ENCODE data around the gene FA2H. TPM values are rescaled to one million over a fixed set of nuclear protein-coding genes. Genes with fewer than 3 reads are reported as not detected.
"Not testable (repeated sequence)": the region's sequence is repeated elsewhere in the genome, so short reads cannot be mapped to it uniquely, and the experiment has no call there.

The FA2H gene
- total RNA-seq, 6 experiments from 2014 or later, result 0.19 to 1.2 (median 0.22) TPM; not detected in 3

DNA sequence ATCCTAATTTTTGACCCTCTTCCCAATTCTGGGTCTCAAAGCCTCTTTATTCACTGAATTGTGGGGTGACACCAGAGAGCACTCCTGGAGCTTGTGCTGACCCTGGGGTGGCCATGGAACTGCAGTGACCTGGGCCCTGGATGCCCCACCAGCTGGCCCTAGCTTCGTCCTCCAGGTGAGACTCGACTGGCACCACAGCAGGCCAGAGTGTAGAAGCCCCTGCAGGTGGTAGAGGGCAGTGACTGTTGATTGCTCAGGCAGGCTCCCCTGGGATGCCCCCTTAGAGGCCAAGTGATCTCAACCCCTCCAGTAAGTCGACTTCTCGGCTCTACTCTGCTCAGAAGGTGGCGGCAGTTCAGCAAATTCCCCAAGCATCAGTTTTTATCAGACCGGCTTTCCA lies 6.4 kb downstream of the FA2H start:
- Histone ChIP-seq H3K27ac (no peak overlapping the region), H3K36me3 (no peaks in the 10 kb centered on the region), H3K27me3 (no peaks in the 10 kb centered on the region), H3K9me3 (no peaks in the 10 kb centered on the region), H3K4me3 (no peak overlapping the region), H3K4me1 (no peaks in the 10 kb centered on the region)
- ATAC-seq, result no peak
- no peak for TF ChIP-seq POLR2A (IDR thresholded peaks at IDR 0.05)
- TF ChIP-seq, protein P1, sequence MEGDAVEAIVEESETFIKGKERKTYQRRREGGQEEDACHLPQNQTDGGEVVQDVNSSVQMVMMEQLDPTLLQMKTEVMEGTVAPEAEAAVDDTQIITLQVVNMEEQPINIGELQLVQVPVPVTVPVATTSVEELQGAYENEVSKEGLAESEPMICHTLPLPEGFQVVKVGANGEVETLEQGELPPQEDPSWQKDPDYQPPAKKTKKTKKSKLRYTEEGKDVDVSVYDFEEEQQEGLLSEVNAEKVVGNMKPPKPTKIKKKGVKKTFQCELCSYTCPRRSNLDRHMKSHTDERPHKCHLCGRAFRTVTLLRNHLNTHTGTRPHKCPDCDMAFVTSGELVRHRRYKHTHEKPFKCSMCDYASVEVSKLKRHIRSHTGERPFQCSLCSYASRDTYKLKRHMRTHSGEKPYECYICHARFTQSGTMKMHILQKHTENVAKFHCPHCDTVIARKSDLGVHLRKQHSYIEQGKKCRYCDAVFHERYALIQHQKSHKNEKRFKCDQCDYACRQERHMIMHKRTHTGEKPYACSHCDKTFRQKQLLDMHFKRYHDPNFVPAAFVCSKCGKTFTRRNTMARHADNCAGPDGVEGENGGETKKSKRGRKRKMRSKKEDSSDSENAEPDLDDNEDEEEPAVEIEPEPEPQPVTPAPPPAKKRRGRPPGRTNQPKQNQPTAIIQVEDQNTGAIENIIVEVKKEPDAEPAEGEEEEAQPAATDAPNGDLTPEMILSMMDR (IDR thresholded peaks at IDR 0.05), result no peak
- intact Hi-C loops (cut with DNase I), result no loop called here
- WGBS (ENCODE audit: insufficient coverage, low coverage, low lambda C conversion rate, missing lambda C conversion rate), result no CpG with 5 or more reads among the region's 6 CpGs
- DNase-seq, result no peak

DNA sequence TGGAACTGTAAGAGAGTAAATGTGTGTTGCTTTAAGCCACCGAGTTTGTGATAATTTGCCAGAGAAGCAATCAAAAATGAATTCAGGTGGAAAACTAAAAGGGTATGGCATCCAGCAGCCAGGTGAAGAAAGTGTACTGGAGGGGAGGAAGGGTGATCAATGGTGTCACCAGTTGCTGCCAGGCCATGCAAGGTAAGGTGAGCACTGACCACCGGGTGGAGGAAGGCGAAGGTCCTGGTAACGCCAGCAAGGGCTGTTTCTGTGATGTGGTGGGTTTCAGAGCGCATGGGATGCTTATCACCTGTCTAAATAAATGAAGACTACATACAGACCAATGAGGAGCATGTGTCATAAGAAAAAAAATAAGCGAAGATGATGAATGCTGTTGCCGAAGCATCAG lies 6.9 kb downstream of the FA2H start:
- TF ChIP-seq POLR2A (IDR thresholded peaks at IDR 0.05), result no peak
- TF ChIP-seq, protein P1 (IDR thresholded peaks at IDR 0.05), result no peak
- H3K27me3 ChIP-seq, result no peaks in the 10 kb centered on the region

DNA sequence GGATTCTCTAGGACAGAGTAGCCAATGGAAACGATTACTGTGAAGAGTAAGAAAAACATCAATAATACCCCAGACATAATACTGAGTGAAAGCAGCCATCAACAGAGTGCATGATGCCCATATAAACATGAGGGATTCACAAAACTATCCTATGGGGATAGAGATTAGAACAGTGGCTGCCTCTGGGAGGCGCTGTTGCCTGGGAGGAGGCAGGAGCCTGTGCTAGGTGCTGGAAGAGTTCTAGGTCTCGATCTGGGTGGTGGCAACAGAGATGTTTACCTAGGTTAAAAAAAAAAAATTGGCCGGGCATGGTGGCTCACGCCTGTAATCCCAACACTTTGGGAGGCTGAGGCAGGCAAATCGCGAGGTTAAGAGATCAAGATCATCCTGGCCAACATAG lies 7.9 kb downstream of the FA2H start:
- no peaks in the 10 kb centered on the region for H3K9me3 ChIP-seq
- TF ChIP-seq, protein P1 (IDR thresholded peaks at IDR 0.05), result no peak
- DNase-seq, result no peak
- H3K36me3 ChIP-seq, result no peaks in the 10 kb centered on the region
- no peak for ATAC-seq
- WGBS (ENCODE audit: insufficient coverage, low coverage, low lambda C conversion rate, missing lambda C conversion rate), result 74% methylated on average over 4 of the region's 7 CpGs
- intact Hi-C loops (cut with DNase I), result no loop called here
- no peak overlapping the region for H3K27ac ChIP-seq
- no peaks in the 10 kb centered on the region for H3K27me3 ChIP-seq
- H3K4me3 ChIP-seq, result no peak overlapping the region
- no peaks in the 10 kb centered on the region for H3K4me1 ChIP-seq

More for the DNA sequence above, 6.9 kb downstream of the FA2H start:
- ATAC-seq, result no peak
- DNase-seq, result no peak
- no peak overlapping the region for H3K27ac ChIP-seq
- H3K4me1 ChIP-seq, result no peaks in the 10 kb centered on the region
- WGBS (ENCODE audit: insufficient coverage, low coverage, low lambda C conversion rate, missing lambda C conversion rate), result 78% methylated on average over 7 of the region's 7 CpGs
- intact Hi-C loops (cut with DNase I), result no loop called here
- no peak overlapping the region for H3K4me3 ChIP-seq
- H3K36me3 ChIP-seq, result no peaks in the 10 kb centered on the region
- H3K9me3 ChIP-seq, result no peaks in the 10 kb centered on the region

- H3K9me3 ChIP-seq; DNase-seq; intact Hi-C loops (cut with DNase I); H3K27ac ChIP-seq; ATAC-seq; H3K4me3 ChIP-seq; H3K36me3 ChIP-seq; H3K27me3 ChIP-seq; H3K4me1 ChIP-seq: not testable (repeated sequence)
- WGBS (ENCODE audit: insufficient coverage, low coverage, low lambda C conversion rate, missing lambda C conversion rate), result 30% methylated on average over 3 of the region's 3 CpGs
Observed at GRCh38 chr16:74764184-74764583, 10.4 kb downstream of the FA2H start.

DNA sequence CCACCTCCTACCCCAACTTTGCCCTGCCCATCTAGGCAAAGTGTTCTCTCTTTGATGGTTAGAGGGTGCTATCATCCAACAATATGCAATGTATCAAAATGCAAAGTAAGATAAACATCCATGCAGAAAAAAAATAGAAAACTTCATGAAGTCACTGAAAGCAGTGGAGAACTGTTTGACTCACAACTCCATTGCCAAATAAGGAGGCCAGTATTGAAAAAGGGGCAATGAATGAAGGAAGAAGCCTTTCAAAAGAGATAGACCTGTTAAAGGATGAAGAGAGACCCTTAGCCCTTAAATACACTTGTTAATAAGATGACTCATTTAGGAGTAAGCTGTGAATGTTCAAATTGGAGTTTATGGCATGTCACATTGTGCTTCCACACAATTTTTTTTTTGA lies 13.0 kb downstream of the FA2H start:
- ATAC-seq (no peak), DNase-seq (no peak)
- no peaks in the 10 kb centered on the region for H3K9me3 ChIP-seq
- H3K27me3 ChIP-seq, result no peaks in the 10 kb centered on the region
- H3K4me3 ChIP-seq, result no peak overlapping the region
- intact Hi-C loops (cut with DNase I), result no loop called here
- H3K27ac ChIP-seq, result no peak overlapping the region
- H3K36me3 ChIP-seq, result no peaks in the 10 kb centered on the region
- H3K4me1 ChIP-seq, result no peaks in the 10 kb centered on the region
- TF ChIP-seq, protein P1 (IDR thresholded peaks at IDR 0.05), result no peak
- no peak for TF ChIP-seq POLR2A (IDR thresholded peaks at IDR 0.05)

All from right lobe of liver (tissue), 6 donors.